ENCODE measurements around the gene NAALADL2. TPM values are rescaled to one million over a fixed set of nuclear protein-coding genes. Genes with fewer than 3 reads are reported as not detected.

NAALADL2 gene
- polyA plus RNA-seq, 1 experiment = 6.3 TPM

DNA sequence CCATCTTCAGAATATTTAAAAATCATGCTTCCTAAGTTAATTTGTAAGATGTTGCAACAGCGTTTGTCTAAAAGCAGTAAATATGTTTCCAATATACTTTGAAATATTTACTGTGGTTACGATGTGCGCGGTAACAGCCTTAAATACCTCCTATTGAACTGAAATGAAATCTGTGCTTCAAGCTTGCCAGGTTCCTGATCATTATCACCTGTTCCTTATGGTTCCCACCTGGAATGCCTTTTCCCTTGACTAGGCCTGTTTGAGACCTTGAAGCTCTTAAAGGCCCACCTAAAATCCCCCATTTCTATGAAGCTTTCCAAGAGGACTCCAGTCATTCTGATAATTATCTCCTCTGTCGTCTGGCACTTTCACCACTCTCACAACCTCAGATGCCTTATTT is 146.7 kb downstream of the NAALADL2 start:
- ChIA-PET CTCF (no interaction called here), POLR2A (no interaction called here)
- H3K4me3 ChIP-seq (ENCODE audit: low read depth, low read length) = no peak overlapping the region
- H3K27ac ChIP-seq (ENCODE audit: low read depth, low read length) = no peak overlapping the region
- no peaks in the 10 kb centered on the region for H3K27me3 ChIP-seq (ENCODE audit: control insufficient read depth, insufficient read depth, low read length)
- no peak for DNase-seq (ENCODE audit: low read depth, low spot score)
- no peaks in the 10 kb centered on the region for H3K9me3 ChIP-seq (ENCODE audit: control insufficient read depth, insufficient read depth, low read length)
- TF ChIP-seq, protein P1, sequence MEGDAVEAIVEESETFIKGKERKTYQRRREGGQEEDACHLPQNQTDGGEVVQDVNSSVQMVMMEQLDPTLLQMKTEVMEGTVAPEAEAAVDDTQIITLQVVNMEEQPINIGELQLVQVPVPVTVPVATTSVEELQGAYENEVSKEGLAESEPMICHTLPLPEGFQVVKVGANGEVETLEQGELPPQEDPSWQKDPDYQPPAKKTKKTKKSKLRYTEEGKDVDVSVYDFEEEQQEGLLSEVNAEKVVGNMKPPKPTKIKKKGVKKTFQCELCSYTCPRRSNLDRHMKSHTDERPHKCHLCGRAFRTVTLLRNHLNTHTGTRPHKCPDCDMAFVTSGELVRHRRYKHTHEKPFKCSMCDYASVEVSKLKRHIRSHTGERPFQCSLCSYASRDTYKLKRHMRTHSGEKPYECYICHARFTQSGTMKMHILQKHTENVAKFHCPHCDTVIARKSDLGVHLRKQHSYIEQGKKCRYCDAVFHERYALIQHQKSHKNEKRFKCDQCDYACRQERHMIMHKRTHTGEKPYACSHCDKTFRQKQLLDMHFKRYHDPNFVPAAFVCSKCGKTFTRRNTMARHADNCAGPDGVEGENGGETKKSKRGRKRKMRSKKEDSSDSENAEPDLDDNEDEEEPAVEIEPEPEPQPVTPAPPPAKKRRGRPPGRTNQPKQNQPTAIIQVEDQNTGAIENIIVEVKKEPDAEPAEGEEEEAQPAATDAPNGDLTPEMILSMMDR (IDR thresholded peaks at IDR 0.05; ENCODE audit: low read depth, low read length) = no peak

DNA sequence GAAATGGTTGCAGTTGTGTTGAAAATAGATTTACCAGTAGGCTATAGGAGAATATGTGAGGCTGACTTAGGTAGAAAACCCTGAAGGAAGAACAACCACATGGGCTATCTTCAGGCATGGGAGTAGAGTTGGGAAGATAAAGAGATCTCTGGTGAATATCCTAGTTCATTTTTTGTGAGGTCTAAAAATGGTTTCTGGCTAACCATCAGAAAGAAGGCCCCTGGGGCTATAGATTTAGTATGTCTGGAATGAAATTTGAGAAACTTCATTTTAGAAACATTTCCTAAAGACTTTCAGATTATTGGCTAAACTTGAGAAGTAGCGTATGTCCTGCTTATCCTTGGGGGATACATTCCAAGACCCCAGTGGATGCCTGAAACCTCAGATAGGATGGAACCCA is 148.2 kb downstream of the NAALADL2 start:
- Histone ChIP-seq H3K9me3 (ENCODE audit: control insufficient read depth, insufficient read depth, low read length) (no peaks in the 10 kb centered on the region; the same call in 1 of the 2 replicates), H3K27ac (ENCODE audit: low read depth, low read length) (no peak overlapping the region), H3K4me3 (ENCODE audit: low read depth, low read length) (no peak overlapping the region), H3K27me3 (ENCODE audit: control insufficient read depth, insufficient read depth, low read length) (no peaks in the 10 kb centered on the region)
- DNase-seq (ENCODE audit: low read depth, low spot score) = no peak
- CTCF ChIA-PET = no interaction called here
- POLR2A ChIA-PET = interaction anchor here (0.6 kb wide), 1 partner anchor 142 kb away, joined by 3 read pairs; no protein-coding TSS in a partner anchor
- TF ChIP-seq, protein P1 (IDR thresholded peaks at IDR 0.05; ENCODE audit: low read depth, low read length) = no peak

- Histone ChIP-seq H3K4me3 (ENCODE audit: low read depth, low read length) (no peak overlapping the region), H3K27ac (ENCODE audit: low read depth, low read length) (no peak overlapping the region), H3K27me3 (ENCODE audit: control insufficient read depth, insufficient read depth, low read length) (no peaks in the 10 kb centered on the region), H3K9me3 (ENCODE audit: control insufficient read depth, insufficient read depth, low read length) (no peaks in the 10 kb centered on the region; the same call in 1 of the 2 replicates)
- POLR2A ChIA-PET = no interaction called here
- no peak for DNase-seq (ENCODE audit: low read depth, low spot score)
- CTCF ChIA-PET = no interaction called here
- TF ChIP-seq, protein P1 (IDR thresholded peaks at IDR 0.05; ENCODE audit: low read depth, low read length) = no peak
Observed at GRCh38 chr3:175009295-175009694, 150.2 kb downstream of the NAALADL2 start.

DNA sequence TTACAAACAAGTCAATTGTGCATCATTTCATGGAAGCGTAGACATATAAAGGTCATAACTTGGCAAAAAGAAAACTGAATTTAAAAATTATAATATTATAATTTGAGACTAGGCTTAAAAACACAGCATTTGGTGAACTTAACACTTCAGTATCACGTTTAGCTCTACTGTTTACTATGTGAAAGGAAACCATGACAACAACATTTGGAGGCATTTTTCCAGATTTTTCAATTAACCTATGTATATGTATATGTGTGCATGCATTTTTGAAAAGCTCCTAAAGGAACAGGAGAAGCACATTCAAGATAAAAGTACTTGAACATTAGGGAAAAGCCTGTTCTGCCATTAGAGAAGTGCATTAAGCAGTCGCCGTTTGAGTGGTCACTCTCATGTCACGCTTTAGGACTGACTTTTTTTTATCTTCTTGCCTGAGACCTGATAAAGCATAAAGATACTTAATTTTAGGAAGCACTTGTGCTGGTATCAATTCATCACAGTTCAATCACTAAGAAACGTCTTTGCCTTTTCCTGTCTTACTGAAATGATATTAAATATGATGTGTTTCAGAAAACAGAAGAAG is 156.0 kb downstream of the NAALADL2 start:
- H3K9me3 ChIP-seq (ENCODE audit: control insufficient read depth, insufficient read depth, low read length) = no peaks in the 10 kb centered on the region; the same call in 1 of the 2 replicates
- no peak overlapping the region for H3K4me3 ChIP-seq (ENCODE audit: low read depth, low read length)
- no peak for DNase-seq (ENCODE audit: low read depth, low spot score)
- H3K27ac ChIP-seq (ENCODE audit: low read depth, low read length) = no peak overlapping the region
- H3K27me3 ChIP-seq (ENCODE audit: control insufficient read depth, insufficient read depth, low read length) = no peaks in the 10 kb centered on the region
- CTCF ChIA-PET = no interaction called here
- POLR2A ChIA-PET = no interaction called here
- TF ChIP-seq, protein P1 (IDR thresholded peaks at IDR 0.05; ENCODE audit: low read depth, low read length) = no peak

GRCh38 chr3:175018946-175019727 is 160.0 kb downstream of the NAALADL2 start:
- TF ChIP-seq, protein P1 (IDR thresholded peaks at IDR 0.05; ENCODE audit: low read depth, low read length) = no peak
- no peaks in the 10 kb centered on the region for H3K27me3 ChIP-seq (ENCODE audit: control insufficient read depth, insufficient read depth, low read length)
- H3K27ac ChIP-seq (ENCODE audit: low read depth, low read length) = no peak overlapping the region
- DNase-seq (ENCODE audit: low read depth, low spot score) = no peak
- POLR2A ChIA-PET = interaction anchor here (0.5 kb wide), 1 partner anchor 356 kb away, joined by 3 read pairs; no protein-coding TSS in a partner anchor
- H3K4me3 ChIP-seq (ENCODE audit: low read depth, low read length) = no peak overlapping the region
- CTCF ChIA-PET = interaction anchor here (0.5 to 1.8 kb wide), 2 partner anchors 127 to 600 kb away, joined by 3 to 6 read pairs; no protein-coding TSS in a partner anchor
- H3K9me3 ChIP-seq (ENCODE audit: control insufficient read depth, insufficient read depth, low read length) = no peaks in the 10 kb centered on the region
